Osteocyte (in vitro differentiated cells): ENCODE measurements around the gene COL6A5. TPM values are rescaled to one million over a fixed set of nuclear protein-coding genes. Genes with fewer than 3 reads are reported as not detected.

Experiments
- DNase-seq: peaks from one replicate; pipeline ENCODE4 v3.0.0; 2021; ENCODE audit warnings: mixed read lengths; ENCODE audit not compliant: unreplicated experiment; ENCODE audit errors: extremely low spot score
- H3K27ac Mint-ChIP-seq: one replicate; pipeline ENCODE4 v1.8.0; 2021; ENCODE audit warnings: mild to moderate bottlenecking, mixed read lengths; ENCODE audit not compliant: unreplicated experiment
- H3K27me3 Mint-ChIP-seq: one replicate; pipeline ENCODE4 v1.8.0; 2021; ENCODE audit warnings: mixed read lengths; ENCODE audit not compliant: unreplicated experiment
- H3K36me3 Mint-ChIP-seq: one replicate; pipeline ENCODE4 v1.8.0; 2021; ENCODE audit warnings: mixed read lengths; ENCODE audit not compliant: unreplicated experiment
- H3K4me1 Mint-ChIP-seq: one replicate; pipeline ENCODE4 v1.8.0; 2021; ENCODE audit warnings: mixed read lengths; ENCODE audit not compliant: unreplicated experiment
- H3K4me3 Mint-ChIP-seq: one replicate; pipeline ENCODE4 v1.8.0; 2021; ENCODE audit warnings: mild to moderate bottlenecking, moderate library complexity, mixed read lengths; ENCODE audit not compliant: unreplicated experiment
- H3K9me3 Mint-ChIP-seq: one replicate; pipeline ENCODE4 v1.8.0; 2021; ENCODE audit warnings: mixed read lengths; ENCODE audit not compliant: unreplicated experiment
- CTCF ChIP-seq: fragments of 200-600 bp; sonication (generic); IDR thresholded peaks from 2 replicates; pipeline ENCODE4 v1.5.0; 2021; ENCODE audit warnings: antibody characterized with exemption, mild to moderate bottlenecking, moderate library complexity
- total RNA-seq: library from RNA; stranded (reverse); gene quantifications from 2 replicates; pipeline ENCODE4 v1.2.1, GENCODE V29; 2021

Gene COL6A5
- total RNA-seq, 1 donor from 2014 or later, result not detected

- no peak overlapping the region for H3K27ac Mint-ChIP-seq
- H3K36me3 Mint-ChIP-seq, result no peaks in the 10 kb centered on the region
- no peaks in the 10 kb centered on the region for H3K9me3 Mint-ChIP-seq
- peaks cover 16% of the 10 kb centered on the region for H3K27me3 Mint-ChIP-seq
- no peak overlapping the region for H3K4me3 Mint-ChIP-seq
- no peak for DNase-seq
- no peaks in the 10 kb centered on the region for H3K4me1 Mint-ChIP-seq
- TF ChIP-seq CTCF, result no peak
Observed at GRCh38 chr3:130528120-130528519, 182.6 kb downstream of the COL6A5 start.

GRCh38 chr3:130529486-130530215 is 184.2 kb downstream of the COL6A5 start:
- H3K36me3 Mint-ChIP-seq, result no peaks in the 10 kb centered on the region
- peaks cover 11% of the 10 kb centered on the region for H3K27me3 Mint-ChIP-seq
- TF ChIP-seq CTCF, result no peak
- no peak overlapping the region for H3K4me3 Mint-ChIP-seq
- no peak overlapping the region for H3K27ac Mint-ChIP-seq
- no peaks in the 10 kb centered on the region for H3K9me3 Mint-ChIP-seq
- no peaks in the 10 kb centered on the region for H3K4me1 Mint-ChIP-seq
- DNase-seq, result no peak

- Mint-ChIP-seq H3K27me3 (peaks cover 16% of the 10 kb centered on the region), H3K36me3 (no peaks in the 10 kb centered on the region), H3K4me1 (no peaks in the 10 kb centered on the region), H3K9me3 (no peaks in the 10 kb centered on the region), H3K27ac (no peak overlapping the region), H3K4me3 (no peak overlapping the region)
- TF ChIP-seq CTCF, result no peak
- no peak for DNase-seq
Observed at GRCh38 chr3:130533247-130533646, 187.8 kb downstream of the COL6A5 start.

Other genes starting within 250 kb of the COL6A5 start
- not detected in 2 replicates for gene COL6A6, start 171.5 kb downstream of the COL6A5 start, total RNA-seq